ENCODE results near the gene CACNB4. TPM values are rescaled to one million over a fixed set of nuclear protein-coding genes. Genes with fewer than 3 reads are reported as not detected.

CACNB4 gene
- polyA plus RNA-seq, 1 donor = 6.4 TPM

- no peak for DNase-seq
Measured at GRCh38 chr2:151851761-151852160, 247.1 kb downstream of the CACNB4 start.

GRCh38 chr2:151849413-151850010 is 249.3 kb downstream of the CACNB4 start:
- no peak for DNase-seq

GRCh38 chr2:151845884-151846283 is 253.0 kb downstream of the CACNB4 start:
- DNase-seq = no peak

- DNase-seq = no peak
Measured at GRCh38 chr2:151845481-151845880, 253.4 kb downstream of the CACNB4 start.

- no peak for DNase-seq
Measured at GRCh38 chr2:151844211-151844896, 254.5 kb downstream of the CACNB4 start.

- DNase-seq = peak; percentile 29
Measured at GRCh38 chr2:151843691-151844061, 255.2 kb downstream of the CACNB4 start.

- DNase-seq = no peak
Measured at GRCh38 chr2:151842830-151843690, 255.8 kb downstream of the CACNB4 start.

GRCh38 chr2:151841047-151841424 is 257.8 kb downstream of the CACNB4 start:
- DNase-seq = no peak

- no peak for DNase-seq
Measured at GRCh38 chr2:151840216-151841046, 258.4 kb downstream of the CACNB4 start.

GRCh38 chr2:151837926-151838325 is 260.9 kb downstream of the CACNB4 start:
- DNase-seq = no peak

GRCh38 chr2:151833984-151834383 is 264.9 kb downstream of the CACNB4 start:
- DNase-seq = no peak

GRCh38 chr2:151830961-151831360 is 267.9 kb downstream of the CACNB4 start:
- DNase-seq = no peak

- no peak for DNase-seq
Measured at GRCh38 chr2:151828890-151829324, 269.9 kb downstream of the CACNB4 start.

GRCh38 chr2:151828143-151828889 is 270.5 kb downstream of the CACNB4 start, which contains the start of gene ARL5A:
Gene ARL5A, minus strand, starts transcription at chr2:151828421. Its CDS starts 245 bp downstream, at chr2:151828176.
- peak; percentile 98 for DNase-seq

- peak; percentile 42 for DNase-seq
Measured at GRCh38 chr2:151827564-151828142, 271.2 kb downstream of the CACNB4 start.

GRCh38 chr2:151826737-151827157 is 272.1 kb downstream of the CACNB4 start:
- no peak for DNase-seq

GRCh38 chr2:151824886-151825285 is 274.0 kb downstream of the CACNB4 start:
- no peak for DNase-seq

- DNase-seq = no peak
Measured at GRCh38 chr2:151823651-151824050, 275.2 kb downstream of the CACNB4 start.

- no peak for DNase-seq
Measured at GRCh38 chr2:151819920-151820319, 278.9 kb downstream of the CACNB4 start.

GRCh38 chr2:151817929-151818328 is 280.9 kb downstream of the CACNB4 start:
- no peak for DNase-seq

GRCh38 chr2:151816843-151817242 is 282.0 kb downstream of the CACNB4 start:
- no peak for DNase-seq

Data from hindlimb muscle (tissue), 1 donor.